ENCODE measurements around the gene TXNDC11. TPM values are rescaled to one million over a fixed set of nuclear protein-coding genes. Genes with fewer than 3 reads are reported as not detected.

TXNDC11 gene
- polyA plus RNA-seq, 2 of the 4 experiments (the other 2 are of a cell fraction) = 22.7 to 42.4 TPM

DNA sequence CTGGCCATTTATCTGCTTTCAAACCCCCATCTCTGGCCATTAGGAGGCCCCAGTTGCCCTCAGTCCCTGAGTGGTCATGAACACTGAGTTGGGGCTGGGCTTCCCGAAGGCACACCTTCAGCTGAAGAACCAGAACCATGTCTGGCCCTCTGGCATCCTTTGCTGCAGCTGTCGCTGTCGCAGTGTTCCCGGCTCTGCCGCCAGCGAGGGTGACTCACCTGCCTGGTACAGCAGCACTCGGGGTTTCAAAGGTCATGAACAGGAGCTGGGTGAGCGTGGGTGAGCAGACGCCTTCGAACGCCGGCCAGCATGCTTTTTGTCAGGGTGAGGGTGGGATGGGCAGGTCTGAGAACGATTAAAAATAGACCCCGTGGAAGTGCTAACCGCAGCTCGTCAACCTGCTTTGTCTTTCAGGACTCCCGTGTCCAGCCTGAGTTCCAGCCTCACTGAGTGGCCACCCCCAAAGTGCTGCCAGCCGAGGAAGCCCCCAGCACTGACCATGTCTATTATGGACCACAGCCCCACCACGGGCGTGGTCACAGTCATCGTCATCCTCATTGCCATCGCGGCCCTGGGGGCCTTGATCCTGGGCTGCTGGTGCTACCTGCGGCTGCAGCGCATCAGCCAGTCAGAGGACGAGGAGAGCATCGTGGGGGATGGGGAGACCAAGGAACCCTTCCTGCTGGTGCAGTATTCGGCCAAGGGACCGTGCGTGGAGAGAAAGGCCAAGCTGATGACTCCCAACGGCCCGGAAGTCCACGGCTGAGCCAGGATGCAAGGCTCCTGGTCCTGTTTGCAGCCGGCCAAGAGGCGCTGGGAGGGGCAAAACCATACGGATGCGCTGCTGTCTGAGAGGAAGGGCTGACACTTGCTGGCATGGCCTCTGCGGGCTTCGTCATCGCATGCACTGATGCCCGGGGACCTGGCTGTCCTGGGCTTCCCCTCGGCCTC is 66.8 kb downstream of the TXNDC11 start (continued):
- TF ChIP-seq, protein P1, sequence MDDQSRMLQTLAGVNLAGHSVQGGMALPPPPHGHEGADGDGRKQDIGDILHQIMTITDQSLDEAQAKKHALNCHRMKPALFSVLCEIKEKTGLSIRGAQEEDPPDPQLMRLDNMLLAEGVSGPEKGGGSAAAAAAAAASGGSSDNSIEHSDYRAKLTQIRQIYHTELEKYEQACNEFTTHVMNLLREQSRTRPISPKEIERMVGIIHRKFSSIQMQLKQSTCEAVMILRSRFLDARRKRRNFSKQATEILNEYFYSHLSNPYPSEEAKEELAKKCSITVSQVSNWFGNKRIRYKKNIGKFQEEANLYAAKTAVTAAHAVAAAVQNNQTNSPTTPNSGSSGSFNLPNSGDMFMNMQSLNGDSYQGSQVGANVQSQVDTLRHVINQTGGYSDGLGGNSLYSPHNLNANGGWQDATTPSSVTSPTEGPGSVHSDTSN (IDR thresholded peaks at IDR 0.05) = no peak
- TF ChIP-seq MAX (IDR thresholded peaks at IDR 0.05) = peak; percentile 64; the same call in 1 of the 2 replicates
- TF ChIP-seq ZC3H11A (IDR thresholded peaks at IDR 0.05) = no peak
- no peak for TF ChIP-seq KDM1A (IDR thresholded peaks at IDR 0.05; ENCODE audit: low read depth)
- TF ChIP-seq MYC (IDR thresholded peaks at IDR 0.05; ENCODE audit: borderline replicate concordance, low read length) = no peak
- TF ChIP-seq SMC3 (IDR thresholded peaks at IDR 0.05) = no peak
- peak; percentile 29; the same call in 1 of the 2 replicates for TF ChIP-seq FOSL2 (IDR thresholded peaks at IDR 0.05)
- TF ChIP-seq FOSL2 (CRISPR knock-in tag; IDR thresholded peaks at IDR 0.05) = peak; percentile 80
- no peak for TF ChIP-seq CBX8 (IDR thresholded peaks at IDR 0.05)
- no peak for TF ChIP-seq EP300 (IDR thresholded peaks at IDR 0.05)

DNA sequence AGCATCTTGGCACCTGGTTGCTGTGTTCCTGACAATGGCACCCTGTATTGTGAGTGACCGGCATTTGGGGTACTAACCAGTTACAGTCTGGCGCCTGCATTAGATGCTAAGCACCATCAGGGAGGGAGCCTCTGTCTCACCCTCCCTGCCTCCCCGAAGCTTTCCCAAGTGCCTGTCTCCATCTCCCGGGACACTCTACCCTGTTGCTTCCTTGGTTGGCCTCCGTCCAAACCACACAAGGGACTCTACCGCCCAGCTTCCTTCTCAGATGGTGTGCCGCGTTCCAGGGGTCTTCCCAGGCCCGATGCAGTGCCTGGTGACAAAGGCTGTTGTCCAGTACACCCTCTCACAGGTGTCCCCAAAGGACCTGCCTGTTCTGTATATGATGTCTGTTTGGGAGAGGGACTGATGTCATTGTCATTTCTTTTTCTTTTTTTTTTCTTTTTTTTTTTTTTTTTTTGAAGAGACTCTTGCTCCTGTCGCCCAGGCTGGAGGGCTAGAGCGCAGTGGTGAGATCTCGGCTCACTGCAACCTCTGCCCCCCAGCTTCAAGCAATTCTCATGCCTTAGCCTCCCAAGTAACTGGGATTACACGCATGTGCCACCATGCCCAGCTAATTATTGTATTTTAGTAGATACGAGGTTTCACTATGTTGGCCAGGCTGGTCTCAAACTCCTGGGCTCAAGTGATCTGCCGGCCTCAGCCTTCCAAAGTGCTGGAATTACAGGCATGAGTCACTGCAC is 67.7 kb downstream of the TXNDC11 start:
- ATAC-seq (peak in 1 of 2 experiments; percentile 19; a peak in 3 of 6 replicates), FAIRE-seq (no peak), DNase-seq (ENCODE audit: low read depth in 1 of 2, low spot score in 1 of 2) (no peak)
- H3K4me3 ChIP-seq = no peak overlapping the region
- ChIA-PET POLR2A (no interaction called here), CTCF (interaction anchor here (0.5 to 5.2 kb wide), 10 partner anchors 9 to 704 kb away, joined by 3 to 25 read pairs (median 4); partner anchors contain the start of gene ZC3H7A)
- H3K4me1 ChIP-seq = peaks cover 62% of the 10 kb centered on the region
- H3K9me3 ChIP-seq = no peaks in the 10 kb centered on the region
- WGBS (ENCODE audit: missing lambda C conversion rate) = 45% methylated on average over 15 of the region's 15 CpGs
- H3K4me2 ChIP-seq = peak overlapping the region; percentile 66
- peak overlapping the region; percentile 68 to 79 for H3K27ac ChIP-seq
- TF ChIP-seq MAX (IDR thresholded peaks at IDR 0.05) = no peak
- TF ChIP-seq RAD21 (conservative IDR thresholded peaks at IDR 0.05 in 1 of 2, IDR thresholded peaks at IDR 0.05 in 1 of 2) = no peak
- no peak for TF ChIP-seq CEBPB (IDR thresholded peaks at IDR 0.05)
- no peak for TF ChIP-seq POLR2AphosphoS2 (conservative IDR thresholded peaks at IDR 0.05; ENCODE audit: low read length)
- no peak for TF ChIP-seq CHD2 (IDR thresholded peaks at IDR 0.05; ENCODE audit: low read length, partially characterized antibody)
- no peak for TF ChIP-seq USF2 (IDR thresholded peaks at IDR 0.05)
- no peak for TF ChIP-seq MYC (IDR thresholded peaks at IDR 0.05; ENCODE audit: borderline replicate concordance, low read length)
- no peak for TF ChIP-seq SREBF2 (IDR thresholded peaks at IDR 0.05)
- no peak for TF ChIP-seq TFCP2L1 (CRISPR knock-in tag; IDR thresholded peaks at IDR 0.05)
- TF ChIP-seq HOXB5 (CRISPR knock-in tag; IDR thresholded peaks at IDR 0.05) = no peak
- no peak for TF ChIP-seq EP300 (IDR thresholded peaks at IDR 0.05)
- no peak for TF ChIP-seq RARB (CRISPR knock-in tag; IDR thresholded peaks at IDR 0.05)
- no peak for TF ChIP-seq GATA3 (IDR thresholded peaks at IDR 0.05; ENCODE audit: borderline replicate concordance)
- TF ChIP-seq NFE2L2 (conservative IDR thresholded peaks at IDR 0.05; ENCODE audit: low read length) = no peak
- TF ChIP-seq ZC3H11A (IDR thresholded peaks at IDR 0.05) = no peak
- no peak for TF ChIP-seq POLR2A (IDR thresholded peaks at IDR 0.05; ENCODE audit: low read length)
- no peak for TF ChIP-seq ZNF302 (CRISPR knock-in tag; IDR thresholded peaks at IDR 0.05)
- TF ChIP-seq RFX5 (IDR thresholded peaks at IDR 0.05) = no peak
- TF ChIP-seq JUNB (IDR thresholded peaks at IDR 0.05) = no peak
- no peak for TF ChIP-seq HEYL (CRISPR knock-in tag; IDR thresholded peaks at IDR 0.05)

All from A549 (cell line).